A549 treated with AZD2906 at 1 μM for 4 hours (cell line): ENCODE results near the gene OSBPL1A. TPM values are rescaled to one million over a fixed set of nuclear protein-coding genes. Genes with fewer than 3 reads are reported as not detected.

Experiments used
- total RNA-seq: library from RNA; stranded (reverse); fragments of 200-300 nt; extraction: Qiagen RNA extraction; gene quantifications from 5 replicates; pipeline ENCODE4 v1.2.3, GENCODE V29; 2022

OSBPL1A gene
- 13.2 to 20.4 TPM (median 15.3 TPM) in 5 replicates for total RNA-seq

GRCh38 chr18:24397694-24398368 lies at the start of gene OSBPL1A:
TSS of gene OSBPL1A (minus strand) at chr18:24397824. CDS start at chr18:24377533, 20,291 bp downstream.

DNA sequence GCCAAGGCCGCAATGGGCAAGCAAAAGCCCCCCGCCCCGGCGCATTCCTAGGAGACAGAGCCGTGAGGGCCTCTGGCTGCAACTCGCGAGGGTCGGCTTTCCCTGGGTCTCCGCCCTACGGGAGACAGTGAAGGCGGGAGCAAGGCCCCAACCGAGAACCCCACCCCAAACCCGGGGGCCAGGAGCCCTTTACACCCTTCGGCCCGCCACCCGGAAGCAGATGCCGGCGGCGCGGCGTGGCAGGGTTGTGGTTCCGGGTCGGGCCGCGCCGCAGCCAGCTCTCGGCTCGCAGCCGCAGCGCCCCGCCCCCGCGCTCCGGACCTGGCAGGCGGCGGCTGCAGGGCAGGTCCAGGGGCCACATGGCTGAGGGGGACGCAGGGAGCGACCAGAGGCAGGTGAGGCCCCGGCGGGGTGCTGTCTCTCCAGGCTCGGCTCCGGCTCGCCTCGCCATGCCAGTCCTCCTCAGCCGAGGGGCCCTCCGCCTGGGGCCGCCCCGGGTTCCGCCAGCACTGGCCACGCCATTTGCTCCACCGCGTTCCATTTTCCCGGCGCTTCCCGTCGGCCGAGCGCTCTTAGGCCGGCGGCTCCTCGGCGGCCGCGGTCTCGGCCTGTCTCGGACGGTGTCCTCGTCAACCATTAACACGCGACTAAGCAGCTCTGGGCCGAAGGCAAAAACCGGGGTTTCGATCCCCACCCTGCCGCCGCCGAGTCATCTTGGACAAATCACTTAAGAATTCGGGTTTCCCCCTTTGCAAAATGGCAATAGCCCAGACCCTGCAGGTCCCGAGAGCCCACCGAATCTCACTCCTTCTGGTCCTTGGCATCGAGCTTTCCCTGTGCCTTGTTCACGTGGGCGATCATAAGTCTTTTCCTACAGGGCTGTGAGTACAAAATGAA lies 29.0 kb upstream of the OSBPL1A start, which contains the start of gene IMPACT:
IMPACT (plus strand) TSS at position 273 of the 897 bp plus-strand sequence; CDS start at position 360, 87 bp downstream.

DNA sequence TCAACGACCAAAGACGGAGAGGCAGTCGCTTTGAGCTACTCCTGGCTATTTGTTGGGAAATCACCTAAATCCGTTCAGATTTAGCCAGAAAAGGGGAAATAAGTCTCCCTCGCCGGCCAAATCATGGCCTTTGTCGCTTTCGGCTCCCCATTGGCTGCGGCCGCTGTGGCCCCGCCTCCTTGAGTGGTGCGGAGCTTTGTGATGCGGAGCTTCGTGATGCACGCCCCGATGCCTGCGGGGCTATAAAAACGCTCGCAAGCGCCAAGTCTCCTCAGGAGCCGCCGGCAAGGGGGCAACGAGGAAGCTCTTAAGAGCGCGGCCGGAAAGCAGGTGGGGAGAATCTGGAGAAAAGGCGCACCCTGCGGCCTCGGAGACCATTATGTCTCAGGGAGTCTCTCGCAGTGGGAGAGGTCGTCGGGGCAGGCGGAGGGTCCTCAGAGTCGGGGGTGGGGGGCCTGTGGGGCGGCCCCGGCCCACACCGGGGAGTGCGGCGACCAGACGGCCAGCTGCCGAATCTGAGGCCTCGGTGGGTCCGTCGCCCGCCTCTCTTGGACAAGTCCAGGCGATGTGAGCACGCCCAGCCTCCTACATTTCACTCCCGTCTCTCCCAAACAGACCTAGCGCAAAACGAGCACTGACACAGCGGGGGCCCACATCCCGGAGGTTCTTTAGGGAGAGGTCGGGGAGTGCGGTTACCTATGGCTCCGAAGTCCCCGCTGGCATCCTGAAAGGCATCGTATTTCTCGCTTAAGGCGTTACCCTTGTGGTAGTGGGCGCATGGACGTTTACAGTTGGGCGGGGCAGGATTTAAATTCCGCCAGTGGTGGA lies 258.6 kb downstream of the OSBPL1A start, which contains the start of gene CABYR:
CABYR (plus strand) TSS at position 274 of the 828 bp plus-strand sequence. CDS start 4,053 bp downstream, outside the sequence.

Other genes with a start within 250 kb of the OSBPL1A start
- gene IMPACT, start 28.8 kb upstream of the OSBPL1A start, total RNA-seq: 8.4 to 16.7 TPM (median 12.5 TPM) in 5 replicates
- 0.03 TPM in 1 of 5 replicates, not detected in the others for gene HRH4, start 62.8 kb upstream of the OSBPL1A start, total RNA-seq